Endothelial cell of umbilical vein (primary cell): ENCODE data around the gene SPON2.

ENCODE experiments used
- CTCF ChIP-seq, 2 donors: IDR thresholded peaks; 1 replicate in 1 of 2; 2 replicates in 1 of 2; pipeline ENCODE4 v1.5.1; 2011; ENCODE audit warnings: low read length in 2 of 2, mild to moderate bottlenecking in 2 of 2, moderate library complexity in 2 of 2, control low read depth in 1 of 2, inconsistent platforms in 1 of 2, low read depth in 1 of 2; ENCODE audit not compliant: insufficient read depth in 1 of 2; ENCODE audit errors: extremely low read depth in 1 of 2
- EZH2 ChIP-seq: IDR thresholded peaks from 2 replicates; pipeline ENCODE4 v1.6.1; 2012; ENCODE audit warnings: borderline replicate concordance, low read depth, mild to moderate bottlenecking, moderate library complexity, low read length, inconsistent platforms; ENCODE audit not compliant: severe bottlenecking
- JUN ChIP-seq: IDR thresholded peaks from 2 replicates; pipeline ENCODE4 v1.6.1; 2011; ENCODE audit warnings: borderline replicate concordance, low read depth; ENCODE audit not compliant: insufficient read length, insufficient read depth
- POLR2A ChIP-seq: IDR thresholded peaks from 2 replicates; pipeline ENCODE4 v1.6.1; 2012; ENCODE audit warnings: low read depth, mild to moderate bottlenecking, control low read depth, low read length
- POLR2AphosphoS5 ChIP-seq: IDR thresholded peaks from 2 replicates; pipeline ENCODE4 v1.6.1; 2012; ENCODE audit warnings: low read depth, mild to moderate bottlenecking, control low read depth, low read length, moderate library complexity; ENCODE audit not compliant: insufficient read depth

DNA sequence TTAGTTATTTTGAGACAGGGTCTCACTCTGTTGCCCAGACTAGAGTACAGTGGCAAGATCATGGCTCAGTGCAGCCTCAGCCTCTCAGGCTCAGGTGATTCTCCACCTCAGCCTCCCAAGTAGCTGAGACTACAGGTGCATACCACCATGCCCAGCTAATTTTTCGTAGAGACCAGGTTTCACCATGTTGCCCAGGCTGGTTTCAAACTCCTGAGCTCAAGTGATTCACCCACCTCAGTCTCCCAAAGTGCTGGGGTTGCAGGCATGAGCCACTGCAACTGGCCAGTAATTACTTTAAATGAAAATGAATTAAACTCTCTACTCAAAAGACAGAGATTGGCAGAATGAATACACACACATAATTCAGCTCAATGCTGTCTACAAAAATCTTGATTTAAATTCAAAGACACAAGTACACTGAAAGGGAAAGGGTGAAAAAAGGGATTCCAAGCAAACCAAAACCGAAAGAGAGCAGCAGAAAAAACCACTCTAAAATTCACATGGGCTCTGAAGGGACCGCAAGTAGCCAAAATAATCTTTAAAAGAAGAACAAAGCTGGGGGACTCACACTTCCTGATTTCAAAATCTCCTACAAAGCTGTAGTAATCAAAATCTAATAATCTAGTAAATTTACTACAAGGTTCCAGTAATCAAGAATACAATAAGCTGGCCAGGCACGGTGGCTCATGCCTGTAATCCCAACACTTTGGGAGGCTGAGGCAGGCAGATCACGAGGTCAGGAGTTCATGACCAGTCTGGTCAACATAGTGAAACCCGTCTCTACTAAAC, 11.8 kb upstream of the SPON2 start:
- TF ChIP-seq CTCF (IDR thresholded peaks at IDR 0.05; ENCODE audit: extremely low read depth in 1 of 2, insufficient read depth in 1 of 2, low read depth in 1 of 2, low read length in 2 of 2) (no peak), POLR2AphosphoS5 (no peak), POLR2A (no peak), EZH2 (no peak), JUN (no peak)
